HG03457 (cell line): Measurements from ENCODE around the gene KRTAP9-1.
"Not testable (repeated sequence)": the region's sequence is repeated elsewhere in the genome, so short reads cannot be mapped to it uniquely, and the experiment has no call there.

ENCODE experiments used
- ATAC-seq: cut with Tn5 transposase; IDR thresholded peaks from one replicate; pipeline ENCODE4 v1.9.1; 2021; ENCODE audit warnings: moderate number of reproducible peaks; ENCODE audit not compliant: unreplicated experiment

Gene KRTAP9-1, protein sequence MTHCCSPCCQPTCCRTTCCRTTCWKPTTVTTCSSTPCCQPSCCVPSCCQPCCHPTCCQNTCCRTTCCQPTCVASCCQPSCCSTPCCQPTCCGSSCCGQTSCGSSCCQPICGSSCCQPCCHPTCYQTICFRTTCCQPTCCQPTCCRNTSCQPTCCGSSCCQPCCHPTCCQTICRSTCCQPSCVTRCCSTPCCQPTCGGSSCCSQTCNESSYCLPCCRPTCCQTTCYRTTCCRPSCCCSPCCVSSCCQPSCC

GRCh38 chr17:41189837-41190318 is at the start of gene KRTAP9-1:
KRTAP9-1 (plus strand) TSS chr17:41189887; CDS start chr17:41189887, 0 bp downstream.
- ATAC-seq, result not testable (repeated sequence)

DNA sequence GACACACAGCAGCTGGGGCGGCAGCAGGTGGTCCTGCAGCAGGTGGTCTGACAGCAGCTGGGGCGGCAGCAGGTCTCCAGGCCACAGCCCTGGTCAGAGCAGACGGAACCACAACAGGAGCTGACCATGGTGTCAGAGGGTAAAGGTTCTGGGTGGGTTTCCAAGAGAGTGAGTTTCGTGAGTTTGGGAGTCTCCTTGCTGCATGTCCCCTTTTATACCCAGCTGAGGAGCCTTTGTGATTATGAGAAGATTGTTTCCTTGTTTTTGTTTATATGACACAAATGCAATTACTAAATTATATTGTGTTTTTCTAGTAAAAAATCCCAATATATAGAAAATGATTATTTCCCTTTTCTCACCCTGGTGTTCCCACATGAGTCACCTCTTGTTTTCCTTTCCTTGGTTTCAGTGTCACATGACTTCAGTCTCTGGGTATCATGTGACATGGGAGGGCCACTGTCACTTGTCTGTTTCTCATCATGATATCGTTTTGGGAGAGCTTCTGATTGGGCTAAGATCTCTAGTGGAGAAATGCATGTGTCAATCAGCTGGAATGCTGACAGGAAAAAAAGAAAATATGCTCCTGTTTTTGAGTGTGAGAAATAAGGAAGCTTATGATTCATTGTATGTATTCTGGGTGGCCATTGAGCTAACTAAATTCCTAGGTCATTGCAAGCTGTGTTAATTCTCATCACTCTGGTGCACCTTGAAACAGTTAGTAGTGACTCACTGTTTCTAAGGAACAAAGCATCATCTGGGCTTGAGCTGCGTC is 49.1 kb upstream of the KRTAP9-1 start, which contains the start of gene KRTAP4-6:
Gene KRTAP4-6, minus strand, starts transcription at position 185 of the 772 bp plus-strand sequence. Its CDS starts 57 bp downstream, at position 128.
- no peak for ATAC-seq

GRCh38 chr17:41141361-41141760 is 48.3 kb upstream of the KRTAP9-1 start:
- ATAC-seq, result no peak

GRCh38 chr17:41144846-41145245 is 44.8 kb upstream of the KRTAP9-1 start:
- ATAC-seq, result no peak

DNA sequence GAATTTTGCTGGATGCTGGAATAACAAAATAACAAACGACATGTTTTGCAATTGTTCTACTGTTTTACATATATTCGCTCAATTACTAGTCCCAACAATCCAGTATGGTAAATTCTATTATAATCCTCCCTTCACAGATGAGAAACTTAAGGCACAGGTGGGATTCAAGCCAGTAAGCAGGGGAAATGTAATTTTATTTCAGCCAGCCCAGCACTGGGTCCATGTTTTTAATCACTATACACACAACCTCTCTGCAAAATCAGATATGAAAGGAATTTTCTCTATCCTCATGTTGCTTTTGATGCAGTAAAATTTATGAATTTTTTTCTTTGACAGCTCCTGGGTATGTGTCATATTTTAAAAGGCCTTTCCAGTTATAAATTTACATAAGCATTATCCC is 44.4 kb upstream of the KRTAP9-1 start:
- no peak for ATAC-seq

DNA sequence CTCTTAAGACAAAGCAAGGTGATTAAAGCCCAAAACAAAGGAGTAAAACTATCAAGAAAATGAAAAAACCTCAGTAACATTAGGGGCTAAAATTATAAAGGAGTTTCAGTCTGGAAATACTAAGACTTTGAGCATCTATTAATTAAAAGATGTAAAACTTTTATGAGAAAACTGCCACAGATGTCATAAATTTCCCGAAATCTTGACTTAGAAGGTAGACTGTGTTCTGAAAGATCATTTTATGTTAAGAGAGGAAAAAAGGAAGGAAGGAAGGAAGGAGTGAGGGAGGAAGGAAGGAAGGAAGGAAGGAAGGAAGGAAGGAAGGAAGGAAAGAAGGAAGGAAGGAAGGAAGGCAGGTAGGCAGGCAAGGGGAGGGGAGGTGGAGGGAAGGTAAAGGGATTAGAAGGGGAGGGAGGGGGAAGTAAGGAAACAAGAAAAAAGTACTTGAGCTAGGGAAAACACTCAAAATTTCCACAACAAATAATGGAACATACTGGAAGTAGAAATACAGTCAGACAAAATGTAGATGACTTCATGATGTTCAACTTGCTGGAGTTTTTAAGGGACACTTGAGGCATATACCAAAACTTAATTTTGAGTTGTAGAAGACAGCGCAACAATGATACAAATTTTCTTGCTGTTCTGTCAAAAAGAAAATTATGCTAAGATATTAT is 42.0 kb upstream of the KRTAP9-1 start:
- no peak for ATAC-seq

DNA sequence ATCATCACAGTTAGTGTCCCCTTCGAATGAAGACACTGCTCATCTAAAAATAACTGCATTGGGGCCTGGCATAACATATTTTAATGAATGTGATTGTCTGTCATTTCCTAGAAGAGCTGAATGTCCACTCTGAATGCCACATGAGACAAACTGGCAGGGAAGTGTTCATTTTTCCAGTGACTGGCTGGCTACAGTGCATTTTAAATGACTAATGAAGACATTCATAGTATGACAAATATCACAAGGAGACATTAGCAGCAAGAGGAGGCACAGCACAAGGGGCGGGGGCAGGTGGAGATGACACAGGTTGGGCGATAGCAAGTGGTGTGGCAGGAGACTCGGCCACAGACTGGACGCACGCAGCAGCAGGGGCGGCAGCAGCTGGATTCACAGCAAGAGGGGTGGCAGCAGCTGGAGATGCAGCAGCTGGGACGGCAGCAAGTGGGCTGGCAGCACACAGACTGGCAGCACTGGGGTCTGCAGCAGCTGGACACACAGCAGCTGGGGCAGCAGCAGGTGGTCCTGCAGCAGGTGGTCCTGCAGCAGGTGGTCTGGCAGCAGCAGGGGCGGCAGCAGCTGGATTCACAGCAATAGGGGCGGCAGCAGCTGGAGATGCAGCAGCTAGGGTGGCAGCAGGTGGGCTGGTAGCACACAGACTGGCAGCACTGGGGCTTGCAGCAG is 40.6 kb upstream of the KRTAP9-1 start:
- not testable (repeated sequence) for ATAC-seq

GRCh38 chr17:41149652-41149985 is 40.1 kb upstream of the KRTAP9-1 start, which contains the start of gene KRTAP4-5:
KRTAP4-5 (minus strand) TSS chr17:41149825; CDS start chr17:41149767, 58 bp downstream.
- ATAC-seq, result no peak

- ATAC-seq, result no peak
These were observed 39.7 kb upstream of the KRTAP9-1 start for GRCh38 chr17:41150026-41150425.

- ATAC-seq, result no peak
These were observed 38.2 kb upstream of the KRTAP9-1 start for GRCh38 chr17:41151525-41151924.

- no peak for ATAC-seq
These were observed 35.8 kb upstream of the KRTAP9-1 start for GRCh38 chr17:41153856-41154255.

- not testable (repeated sequence) for ATAC-seq
These were observed 29.5 kb upstream of the KRTAP9-1 start for GRCh38 chr17:41160190-41160589.

DNA sequence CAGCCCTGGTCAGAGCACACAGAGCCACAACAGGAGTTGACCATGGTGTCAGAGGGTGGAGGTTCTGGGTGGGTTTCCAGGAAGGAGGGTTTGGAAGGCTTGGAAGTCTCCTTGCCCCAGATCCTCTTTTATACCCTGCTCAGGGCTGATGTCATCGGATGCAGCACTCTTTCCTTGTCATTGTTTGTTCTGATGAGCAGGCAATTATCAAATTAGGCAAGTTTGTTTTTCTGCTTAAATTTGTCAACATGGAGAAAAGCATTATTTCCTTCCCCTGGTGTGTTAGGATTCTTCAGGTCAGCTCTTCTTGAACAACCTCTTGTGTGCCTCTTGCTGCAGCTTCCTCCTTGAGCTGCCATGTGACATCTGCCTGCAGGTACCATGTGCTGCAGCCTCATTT is 29.0 kb upstream of the KRTAP9-1 start, which contains the start of gene KRTAP4-4:
Gene KRTAP4-4, minus strand, starts transcription at position 101 of the 400 bp plus-strand sequence. Its CDS starts 57 bp downstream, at position 44.
- ATAC-seq, result no peak

DNA sequence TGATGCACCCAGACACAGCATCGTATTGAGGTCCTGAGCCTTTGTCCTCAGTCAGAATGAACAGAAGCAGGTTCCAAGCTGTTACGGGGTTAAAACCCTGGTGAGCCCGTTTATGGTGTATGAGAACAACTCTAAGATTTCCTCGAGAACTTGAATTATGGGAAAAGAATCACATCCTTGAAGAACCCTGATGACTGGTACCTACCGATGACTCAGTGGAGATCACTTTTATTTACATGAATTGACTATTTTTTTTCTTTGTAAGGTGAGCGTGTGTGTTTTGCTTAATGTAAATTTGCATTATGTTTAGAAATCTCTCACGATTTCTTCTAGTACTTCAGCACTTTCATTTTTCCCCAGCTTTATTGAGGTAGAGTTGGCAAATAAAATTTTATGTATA is 25.9 kb upstream of the KRTAP9-1 start:
- ATAC-seq, result no peak

DNA sequence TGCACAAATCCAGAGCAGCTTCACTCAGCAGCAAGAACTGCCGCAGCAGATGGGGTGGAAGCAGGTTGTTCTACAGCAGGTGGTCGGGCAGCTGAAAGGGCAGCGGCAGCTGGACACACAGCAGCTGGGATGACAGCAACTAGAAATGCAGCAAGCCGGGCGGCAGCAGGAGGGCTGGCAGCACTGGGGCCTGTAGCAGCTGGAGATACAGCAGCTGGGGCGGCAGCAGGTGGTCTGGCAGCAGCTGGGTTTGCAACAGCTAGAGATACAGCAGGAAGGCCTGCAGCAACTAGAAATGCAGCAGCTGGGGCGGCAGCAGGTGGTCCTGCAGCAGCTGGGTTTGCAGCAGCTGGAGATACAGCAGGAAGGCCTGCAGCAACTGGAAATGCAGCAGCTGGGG is 22.1 kb upstream of the KRTAP9-1 start:
- ATAC-seq, result no peak

DNA sequence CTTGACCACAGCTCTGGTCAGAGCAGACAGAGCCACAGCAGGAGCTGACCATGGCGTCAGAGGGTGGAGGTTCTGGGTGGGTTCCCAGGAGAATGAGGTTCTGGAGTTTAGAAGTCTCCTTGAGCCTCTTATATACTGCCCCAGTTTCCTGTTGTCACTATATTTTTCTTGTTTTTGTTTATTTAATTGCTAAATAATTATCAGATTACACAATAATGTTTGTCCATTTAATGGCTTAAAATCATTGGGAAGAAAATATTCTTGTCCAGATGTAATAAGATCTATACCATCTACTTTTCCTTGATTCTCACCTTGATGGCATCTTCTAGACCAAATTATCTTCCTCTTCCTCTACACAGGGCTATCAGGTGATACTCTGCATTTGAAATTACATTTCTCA is 21.6 kb upstream of the KRTAP9-1 start, which contains the start of gene KRTAP4-3:
Gene KRTAP4-3, minus strand, starts transcription at position 101 of the 400 bp plus-strand sequence. Its CDS starts 49 bp downstream, at position 52.
- ATAC-seq, result no peak

GRCh38 chr17:41171886-41172285 is 17.8 kb upstream of the KRTAP9-1 start:
- ATAC-seq, result no peak

- no peak for ATAC-seq
These were observed 12.8 kb upstream of the KRTAP9-1 start for GRCh38 chr17:41176744-41177387.

DNA sequence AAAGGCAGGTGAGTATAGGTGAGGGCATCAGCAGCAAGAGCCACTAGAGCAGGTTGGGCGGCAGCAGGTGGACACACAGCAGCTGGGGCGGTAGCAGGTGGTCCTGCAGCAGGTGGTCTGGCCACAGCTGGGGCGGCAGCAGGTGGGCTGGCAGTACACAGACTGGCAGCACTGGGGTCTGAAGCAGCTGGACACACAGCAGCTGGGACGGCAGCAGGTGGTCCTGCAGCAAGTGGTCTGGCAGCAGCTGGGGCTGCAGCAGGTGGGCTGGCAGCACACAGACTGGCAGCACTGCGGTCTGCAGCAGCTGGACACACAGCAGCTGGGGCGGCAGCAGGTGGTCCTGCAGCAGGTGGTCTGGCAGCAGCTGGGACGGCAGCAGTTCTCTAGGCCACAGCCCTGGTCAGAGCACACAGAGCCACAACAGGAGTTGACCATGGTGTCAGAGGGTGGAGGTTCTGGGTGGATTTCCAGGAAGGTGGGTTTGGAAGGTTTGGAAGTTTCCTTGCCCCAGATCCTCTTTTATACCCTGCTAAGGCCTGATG is 11.9 kb upstream of the KRTAP9-1 start, which contains the start of gene KRTAP4-2:
Gene KRTAP4-2, minus strand, starts transcription at position 495 of the 545 bp plus-strand sequence. Its CDS starts 57 bp downstream, at position 438.
- no peak for ATAC-seq

- ATAC-seq, result no peak
These were observed 11.3 kb upstream of the KRTAP9-1 start for GRCh38 chr17:41178341-41178740.
